ENCODE results near the gene STXBP5L. TPM values are rescaled to one million over a fixed set of nuclear protein-coding genes. Genes with fewer than 3 reads are reported as not detected.
"Not testable (repeated sequence)": the region's sequence is repeated elsewhere in the genome, so short reads cannot be mapped to it uniquely, and the experiment has no call there.

The STXBP5L gene
- total and polyA plus RNA-seq, 7 experiments from 2014 or later, result not detected

GRCh38 chr3:121075191-121075590 lies 167.2 kb downstream of the STXBP5L start:
- Mint-ChIP-seq H3K9me3 (peaks cover 0 to 15% (median 3%) of the 10 kb centered on the region in 11 donors), H3K36me3 (no peaks in the 10 kb centered on the region), H3K4me3 (no peak overlapping the region), H3K4me1 (peaks cover 0 to 1% (median 0%) of the 10 kb centered on the region in 7 donors), H3K27me3 (no peaks in the 10 kb centered on the region), H3K27ac (no peak overlapping the region)
- Histone ChIP-seq H3K4me1 (ENCODE audit: control insufficient read depth in 2 of 2, insufficient read depth in 2 of 2, low read length in 2 of 2) (no peaks in the 10 kb centered on the region), H3K36me3 (ENCODE audit: control insufficient read depth in 2 of 3, insufficient read depth in 3 of 3, low read length in 3 of 3) (no peaks in the 10 kb centered on the region), H3K27ac (ENCODE audit: low read depth, low read length) (no peak overlapping the region), H3K27me3 (ENCODE audit: control insufficient read depth in 2 of 2, insufficient read depth in 2 of 2, low read length in 2 of 2) (no peaks in the 10 kb centered on the region), H3K4me3 (ENCODE audit: low read length) (no peak overlapping the region), H3K9me3 (ENCODE audit: control insufficient read depth in 2 of 3, low read length in 3 of 3) (no peaks in the 10 kb centered on the region)
- ChIA-PET POLR2A (no interaction called here), CTCF (no interaction called here)
- DNase-seq (no peak), ATAC-seq (no peak)
- intact Hi-C loops (cut with micrococcal nuclease), result no loop called here

- H3K27me3 Mint-ChIP-seq; H3K27me3 ChIP-seq (ENCODE audit: control insufficient read depth in 2 of 2, insufficient read depth in 2 of 2, low read length in 2 of 2); H3K27ac Mint-ChIP-seq; intact Hi-C loops (cut with micrococcal nuclease); H3K36me3 ChIP-seq (ENCODE audit: control insufficient read depth in 2 of 3, insufficient read depth in 3 of 3, low read length in 3 of 3); H3K9me3 ChIP-seq (ENCODE audit: control insufficient read depth in 2 of 3, low read length in 3 of 3); H3K4me3 Mint-ChIP-seq; H3K4me1 Mint-ChIP-seq; H3K27ac ChIP-seq (ENCODE audit: low read depth, low read length); ATAC-seq; H3K36me3 Mint-ChIP-seq; H3K4me3 ChIP-seq (ENCODE audit: low read length); POLR2A ChIA-PET; DNase-seq; H3K4me1 ChIP-seq (ENCODE audit: control insufficient read depth in 2 of 2, insufficient read depth in 2 of 2, low read length in 2 of 2); CTCF ChIA-PET: not testable (repeated sequence)
- H3K9me3 Mint-ChIP-seq, result peaks cover 0 to 30% (median 11%) of the 10 kb centered on the region in 11 donors
These were observed 170.5 kb downstream of the STXBP5L start for GRCh38 chr3:121078378-121079101.

DNA sequence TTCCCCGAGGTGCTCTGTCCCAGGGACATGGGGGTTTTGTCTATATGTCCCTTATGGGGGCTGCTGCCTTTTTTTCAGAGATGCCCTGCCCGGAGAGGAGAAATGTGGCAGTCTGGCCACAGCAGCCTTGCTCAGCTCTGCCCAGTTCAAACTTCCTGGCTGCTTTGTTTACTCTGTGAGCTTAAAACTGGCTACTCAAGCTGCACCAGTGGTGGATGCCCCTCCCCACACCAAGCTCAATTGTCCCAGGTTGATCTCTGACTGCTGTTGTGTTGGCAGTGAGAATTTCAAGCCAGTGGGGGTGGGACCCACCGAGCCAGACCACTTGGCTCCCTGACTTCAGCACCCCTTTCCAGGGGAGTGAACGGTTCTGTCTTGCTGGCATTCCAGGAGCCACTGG lies 188.9 kb downstream of the STXBP5L start:
- Mint-ChIP-seq H3K4me1 (no peaks in the 10 kb centered on the region), H3K9me3 (peaks cover 1 to 29% (median 12%) of the 10 kb centered on the region in 11 donors), H3K27ac (no peak overlapping the region), H3K36me3 (peaks cover 0 to 13% (median 0%) of the 10 kb centered on the region in 5 donors), H3K27me3 (peaks cover 0 to 11% (median 0%) of the 10 kb centered on the region in 5 donors), H3K4me3 (no peak overlapping the region)
- ChIA-PET CTCF (no interaction called here), POLR2A (no interaction called here)
- no peak for ATAC-seq
- Histone ChIP-seq H3K27ac (ENCODE audit: low read depth, low read length) (no peak overlapping the region), H3K4me3 (ENCODE audit: low read length) (no peak overlapping the region), H3K36me3 (ENCODE audit: control insufficient read depth in 2 of 3, insufficient read depth in 3 of 3, low read length in 3 of 3) (no peaks in the 10 kb centered on the region), H3K27me3 (ENCODE audit: control insufficient read depth in 2 of 2, insufficient read depth in 2 of 2, low read length in 2 of 2) (no peaks in the 10 kb centered on the region), H3K4me1 (ENCODE audit: control insufficient read depth in 2 of 2, insufficient read depth in 2 of 2, low read length in 2 of 2) (no peaks in the 10 kb centered on the region), H3K9me3 (ENCODE audit: control insufficient read depth in 2 of 3, low read length in 3 of 3) (no peaks in the 10 kb centered on the region)
- intact Hi-C loops (cut with micrococcal nuclease), result no loop called here
- DNase-seq, result no peak

- intact Hi-C loops (cut with micrococcal nuclease); H3K4me1 ChIP-seq (ENCODE audit: control insufficient read depth in 2 of 2, insufficient read depth in 2 of 2, low read length in 2 of 2); H3K4me1 Mint-ChIP-seq; H3K9me3 Mint-ChIP-seq; H3K4me3 Mint-ChIP-seq; H3K36me3 ChIP-seq (ENCODE audit: control insufficient read depth in 2 of 3, insufficient read depth in 3 of 3, low read length in 3 of 3); H3K36me3 Mint-ChIP-seq; POLR2A ChIA-PET; CTCF ChIA-PET; H3K27me3 ChIP-seq (ENCODE audit: control insufficient read depth in 2 of 2, insufficient read depth in 2 of 2, low read length in 2 of 2); H3K9me3 ChIP-seq (ENCODE audit: control insufficient read depth in 2 of 3, low read length in 3 of 3); ATAC-seq; H3K27ac ChIP-seq (ENCODE audit: low read depth, low read length); H3K4me3 ChIP-seq (ENCODE audit: low read length); H3K27me3 Mint-ChIP-seq; H3K27ac Mint-ChIP-seq; DNase-seq: not testable (repeated sequence)
These were observed 203.1 kb downstream of the STXBP5L start for GRCh38 chr3:121111086-121111485.

- Histone ChIP-seq H3K9me3 (ENCODE audit: control insufficient read depth in 2 of 3, low read length in 3 of 3) (no peaks in the 10 kb centered on the region), H3K27ac (ENCODE audit: low read depth, low read length) (no peak overlapping the region), H3K4me1 (ENCODE audit: control insufficient read depth in 2 of 2, insufficient read depth in 2 of 2, low read length in 2 of 2) (no peaks in the 10 kb centered on the region), H3K4me3 (ENCODE audit: low read length) (no peak overlapping the region), H3K27me3 (ENCODE audit: control insufficient read depth in 2 of 2, insufficient read depth in 2 of 2, low read length in 2 of 2) (no peaks in the 10 kb centered on the region), H3K36me3 (ENCODE audit: control insufficient read depth in 2 of 3, insufficient read depth in 3 of 3, low read length in 3 of 3) (no peaks in the 10 kb centered on the region)
- intact Hi-C loops (cut with micrococcal nuclease), result no loop called here
- ATAC-seq (no peak), DNase-seq (no peak)
- H3K9me3 Mint-ChIP-seq, result peaks cover 0 to 7% (median 4%) of the 10 kb centered on the region in 11 donors
- H3K36me3 Mint-ChIP-seq, result no peaks in the 10 kb centered on the region
- H3K4me3 Mint-ChIP-seq, result no peak overlapping the region
- peaks cover 0 to 4% (median 0%) of the 10 kb centered on the region in 5 donors for H3K27me3 Mint-ChIP-seq
- no peak overlapping the region for H3K27ac Mint-ChIP-seq
- POLR2A ChIA-PET, result no interaction called here
- CTCF ChIA-PET, result no interaction called here
- H3K4me1 Mint-ChIP-seq, result no peaks in the 10 kb centered on the region
These were observed 204.1 kb downstream of the STXBP5L start for GRCh38 chr3:121111914-121112612.

DNA sequence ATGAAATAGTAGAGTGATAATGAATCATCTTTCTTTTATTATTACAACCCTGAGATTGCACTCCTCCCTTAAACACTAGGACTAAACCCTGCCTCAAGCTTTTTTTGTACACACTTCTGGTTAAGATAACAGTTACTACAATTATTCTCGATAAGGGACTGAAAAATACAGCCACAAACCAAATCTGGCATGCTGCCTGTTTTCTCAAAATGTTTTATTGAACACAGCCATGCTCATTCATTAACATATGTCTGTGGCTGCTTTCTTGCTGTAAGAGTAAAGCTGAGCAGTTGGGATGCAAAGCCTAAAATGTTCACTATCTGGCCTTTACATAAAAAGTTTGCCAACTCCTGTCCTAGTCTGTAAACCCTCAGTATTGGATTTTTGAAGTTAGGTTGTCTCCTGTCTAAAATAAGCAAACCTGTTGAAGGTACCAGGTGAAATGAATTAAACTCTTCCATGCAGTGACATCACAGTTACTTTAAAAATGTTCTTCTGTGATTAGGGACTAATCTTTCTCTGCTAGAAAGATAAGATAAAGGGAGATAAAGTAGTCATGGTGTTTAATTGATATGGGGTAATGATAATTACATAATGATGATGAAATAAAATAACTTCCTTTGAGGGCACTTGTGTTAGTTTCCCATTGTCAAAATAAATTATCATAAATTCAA lies 218.2 kb downstream of the STXBP5L start:
- CTCF ChIA-PET, result no interaction called here
- no peaks in the 10 kb centered on the region for H3K27me3 Mint-ChIP-seq

More for the DNA sequence above, 218.2 kb downstream of the STXBP5L start:
- no peak overlapping the region for H3K27ac Mint-ChIP-seq
- H3K36me3 Mint-ChIP-seq, result no peaks in the 10 kb centered on the region
- no peaks in the 10 kb centered on the region for H3K9me3 ChIP-seq (ENCODE audit: control insufficient read depth in 2 of 3, low read length in 3 of 3)
- intact Hi-C loops (cut with micrococcal nuclease), result no loop called here
- no peaks in the 10 kb centered on the region for H3K4me1 ChIP-seq (ENCODE audit: control insufficient read depth in 2 of 2, insufficient read depth in 2 of 2, low read length in 2 of 2)
- H3K4me1 Mint-ChIP-seq, result no peaks in the 10 kb centered on the region
- H3K4me3 Mint-ChIP-seq, result no peak overlapping the region
- H3K9me3 Mint-ChIP-seq, result peaks cover 0 to 6% (median 0%) of the 10 kb centered on the region in 11 donors
- POLR2A ChIA-PET, result no interaction called here
- DNase-seq, result no peak
- no peaks in the 10 kb centered on the region for H3K36me3 ChIP-seq (ENCODE audit: control insufficient read depth in 2 of 3, insufficient read depth in 3 of 3, low read length in 3 of 3)
- no peaks in the 10 kb centered on the region for H3K27me3 ChIP-seq (ENCODE audit: control insufficient read depth in 2 of 2, insufficient read depth in 2 of 2, low read length in 2 of 2)
- no peak overlapping the region for H3K4me3 ChIP-seq (ENCODE audit: low read length)
- no peak overlapping the region for H3K27ac ChIP-seq (ENCODE audit: low read depth, low read length)
- no peak for ATAC-seq

Data from naive thymus-derived CD4-positive, alpha-beta T cell (primary cell).